HG03342 (cell line): Measurements from ENCODE around the gene TAS2R8.

ENCODE experiments used
- ATAC-seq: cut with Tn5 transposase; IDR thresholded peaks from one replicate; pipeline ENCODE4 v1.9.1; 2021; ENCODE audit warnings: mild to moderate bottlenecking, moderate library complexity; ENCODE audit not compliant: unreplicated experiment

The TAS2R8 gene

DNA sequence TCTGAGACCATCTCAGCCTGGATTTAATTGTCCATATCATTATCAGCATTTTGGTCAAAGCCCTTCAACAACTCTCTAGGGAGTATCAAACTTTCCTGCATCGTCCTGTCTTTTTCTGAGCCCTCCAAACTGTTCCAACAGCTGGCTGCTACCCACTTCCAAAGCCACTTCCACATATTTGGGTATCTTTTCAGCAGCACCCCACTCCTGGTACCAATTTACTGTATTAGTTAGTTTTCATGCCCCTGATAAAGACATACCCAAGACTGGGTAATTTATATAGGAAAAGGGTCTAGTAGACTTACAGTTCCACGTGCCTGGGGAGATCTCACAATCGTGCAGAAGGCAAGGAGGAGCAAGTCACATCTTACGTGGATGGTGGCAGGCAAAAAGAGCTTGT lies 50.9 kb downstream of the TAS2R8 start:
- no peak for ATAC-seq
